WI38 (cell line): ENCODE results near the gene KATNBL1.
"Not testable (repeated sequence)": the region's sequence is repeated elsewhere in the genome, so short reads cannot be mapped to it uniquely, and the experiment has no call there.

Source experiments
- H3K4me3 ChIP-seq: 2 replicates; pipeline ENCODE4 v1.5.1; 2011; ENCODE audit warnings: low read depth, mild to moderate bottlenecking, control low read depth, low read length
- TF ChIP-seq, protein P1 (sequence below): IDR thresholded peaks from 2 replicates; pipeline ENCODE4 v1.5.1; 2012; ENCODE audit warnings: low read depth, mild to moderate bottlenecking, control low read depth, low read length

The KATNBL1 gene

DNA sequence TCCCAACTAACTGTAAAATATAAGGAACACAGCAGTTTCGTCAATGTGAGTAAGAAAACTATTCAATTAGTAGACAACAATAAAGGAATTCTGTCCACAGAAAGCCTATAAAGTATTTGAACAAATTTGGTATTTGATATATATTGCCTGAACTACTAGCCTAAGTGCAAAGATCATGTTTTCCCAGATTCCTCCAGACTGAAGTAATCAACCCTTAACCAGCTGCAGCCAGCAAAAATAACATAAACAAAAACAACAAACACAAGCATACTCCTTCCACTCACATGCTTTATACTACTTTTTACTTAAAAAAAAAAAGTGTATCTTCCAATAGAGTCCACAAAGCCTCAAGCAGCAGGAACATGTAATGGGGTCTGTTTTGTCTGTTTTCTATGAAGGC, 84.0 kb downstream of the KATNBL1 start:
- H3K4me3 ChIP-seq: no peak overlapping the region
- TF ChIP-seq, protein P1, sequence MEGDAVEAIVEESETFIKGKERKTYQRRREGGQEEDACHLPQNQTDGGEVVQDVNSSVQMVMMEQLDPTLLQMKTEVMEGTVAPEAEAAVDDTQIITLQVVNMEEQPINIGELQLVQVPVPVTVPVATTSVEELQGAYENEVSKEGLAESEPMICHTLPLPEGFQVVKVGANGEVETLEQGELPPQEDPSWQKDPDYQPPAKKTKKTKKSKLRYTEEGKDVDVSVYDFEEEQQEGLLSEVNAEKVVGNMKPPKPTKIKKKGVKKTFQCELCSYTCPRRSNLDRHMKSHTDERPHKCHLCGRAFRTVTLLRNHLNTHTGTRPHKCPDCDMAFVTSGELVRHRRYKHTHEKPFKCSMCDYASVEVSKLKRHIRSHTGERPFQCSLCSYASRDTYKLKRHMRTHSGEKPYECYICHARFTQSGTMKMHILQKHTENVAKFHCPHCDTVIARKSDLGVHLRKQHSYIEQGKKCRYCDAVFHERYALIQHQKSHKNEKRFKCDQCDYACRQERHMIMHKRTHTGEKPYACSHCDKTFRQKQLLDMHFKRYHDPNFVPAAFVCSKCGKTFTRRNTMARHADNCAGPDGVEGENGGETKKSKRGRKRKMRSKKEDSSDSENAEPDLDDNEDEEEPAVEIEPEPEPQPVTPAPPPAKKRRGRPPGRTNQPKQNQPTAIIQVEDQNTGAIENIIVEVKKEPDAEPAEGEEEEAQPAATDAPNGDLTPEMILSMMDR: no peak

DNA sequence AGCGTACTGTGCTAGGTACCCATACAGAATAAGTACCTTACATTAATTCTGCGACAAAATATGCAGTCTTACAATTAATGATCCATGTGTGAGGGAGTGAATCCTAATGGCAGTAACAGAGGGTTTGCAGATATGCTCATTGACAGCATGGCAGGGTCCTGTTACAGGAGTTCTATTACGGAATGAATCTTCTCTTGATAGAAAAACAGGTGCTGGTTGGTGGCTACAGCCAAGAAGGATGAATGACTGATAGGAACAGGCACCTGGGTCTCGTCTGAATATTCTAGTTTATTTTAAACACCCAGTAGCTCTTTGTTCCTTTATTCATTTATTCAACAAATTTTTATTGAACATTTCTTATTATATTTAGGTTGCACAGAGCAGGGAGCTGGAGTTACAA, 85.2 kb downstream of the KATNBL1 start:
- no peak overlapping the region for H3K4me3 ChIP-seq
- TF ChIP-seq, protein P1: no peak

DNA sequence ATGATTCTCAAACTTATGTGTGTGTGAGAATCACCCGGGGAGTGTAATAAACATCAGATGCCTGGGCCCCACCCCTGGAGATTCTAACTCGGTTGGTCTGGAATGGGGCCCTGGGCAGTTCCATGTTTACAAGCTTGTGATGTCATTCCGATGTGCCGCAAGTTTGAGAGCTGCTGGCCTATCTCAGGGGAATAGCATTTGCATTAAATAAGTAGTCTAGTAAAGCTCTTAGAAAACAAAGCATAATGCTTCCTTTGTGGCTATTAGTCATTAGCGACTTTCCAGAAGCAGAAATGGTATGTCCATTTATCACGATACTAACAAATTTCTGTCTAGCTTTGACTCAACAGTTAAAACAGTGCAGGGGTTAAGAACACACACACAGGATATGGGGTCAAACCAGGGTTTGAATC, 87.1 kb downstream of the KATNBL1 start:
- H3K4me3 ChIP-seq: no peak overlapping the region
- TF ChIP-seq, protein P1: no peak

DNA sequence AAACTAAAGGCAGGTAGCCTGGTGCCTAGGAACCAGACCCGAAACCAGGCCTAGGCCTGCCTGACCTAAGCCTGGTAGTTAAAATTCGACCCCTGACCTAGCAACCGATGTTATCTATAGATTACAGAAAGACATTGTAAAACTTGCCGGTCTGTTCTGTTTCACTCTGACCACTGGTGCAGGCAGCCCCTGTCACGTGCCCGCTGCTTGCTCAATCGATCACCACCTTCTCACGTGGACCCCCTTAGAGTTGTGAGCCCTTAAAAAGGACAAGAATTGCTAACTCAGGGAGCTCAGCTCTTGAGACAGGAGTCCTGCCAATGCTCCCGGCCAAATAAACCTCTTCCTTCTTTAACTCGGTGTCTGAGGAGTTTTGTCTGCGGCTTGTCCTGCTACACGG, 88.1 kb downstream of the KATNBL1 start:
- not testable (repeated sequence) for H3K4me3 ChIP-seq

DNA sequence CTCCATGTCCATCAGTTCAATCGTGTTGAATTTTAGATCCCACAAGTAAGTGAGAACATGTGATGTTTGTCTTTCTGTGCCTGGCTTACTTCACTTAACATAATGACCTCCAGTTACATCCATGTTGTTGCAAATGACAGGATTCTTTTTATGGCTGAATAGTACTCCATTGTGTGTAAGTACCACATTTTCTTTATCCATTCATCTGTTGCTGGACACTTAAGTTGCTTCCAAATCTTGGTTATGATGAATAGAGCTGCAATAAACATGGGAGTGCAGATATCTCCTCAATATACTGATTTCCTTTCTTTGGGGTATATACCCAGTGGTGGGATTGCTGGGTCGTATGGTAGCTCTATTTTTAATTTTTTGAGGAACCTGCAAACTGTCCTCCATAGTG, 89.5 kb downstream of the KATNBL1 start:
- not testable (repeated sequence) for H3K4me3 ChIP-seq

DNA sequence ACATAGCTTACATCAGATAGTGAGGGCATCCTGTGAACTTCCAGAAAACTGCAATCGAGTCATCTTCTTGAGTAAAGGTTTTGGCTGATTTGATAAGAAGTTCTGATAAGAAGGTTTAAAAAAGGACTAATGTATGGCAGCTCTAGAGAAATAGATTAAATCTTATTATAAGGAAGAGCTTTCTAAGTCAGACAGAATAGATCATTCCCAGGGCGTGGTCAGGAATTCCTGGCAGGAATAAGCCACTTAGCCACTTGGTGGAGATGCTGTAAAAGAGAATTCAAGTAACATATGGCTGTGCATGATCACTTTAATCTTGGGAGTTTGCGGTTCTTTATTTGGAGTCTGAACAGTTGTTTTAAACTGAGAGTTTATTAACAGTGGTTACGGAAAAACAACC, 90.6 kb downstream of the KATNBL1 start:
- no peak overlapping the region for H3K4me3 ChIP-seq
- TF ChIP-seq, protein P1: no peak

DNA sequence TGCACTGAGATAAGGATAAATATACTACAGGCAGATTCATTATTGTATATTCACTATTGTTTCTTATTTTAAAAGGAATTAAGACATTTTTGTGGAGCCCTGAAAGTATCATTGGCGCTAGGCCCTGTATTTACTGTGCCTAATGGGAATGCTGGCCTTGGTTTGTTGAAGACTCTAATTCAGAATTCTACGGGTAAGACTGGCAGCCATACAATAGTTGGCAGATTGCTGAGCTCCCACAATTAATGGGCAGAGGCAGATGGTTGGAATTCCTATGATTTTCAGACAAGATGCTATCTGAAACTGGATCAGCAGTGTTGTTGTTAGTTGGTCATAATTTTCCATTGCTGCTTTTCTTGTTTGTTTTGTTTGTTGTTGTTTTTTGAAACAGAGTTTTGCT, 93.3 kb downstream of the KATNBL1 start:
- H3K4me3 ChIP-seq: no peak overlapping the region
- TF ChIP-seq, protein P1: no peak

DNA sequence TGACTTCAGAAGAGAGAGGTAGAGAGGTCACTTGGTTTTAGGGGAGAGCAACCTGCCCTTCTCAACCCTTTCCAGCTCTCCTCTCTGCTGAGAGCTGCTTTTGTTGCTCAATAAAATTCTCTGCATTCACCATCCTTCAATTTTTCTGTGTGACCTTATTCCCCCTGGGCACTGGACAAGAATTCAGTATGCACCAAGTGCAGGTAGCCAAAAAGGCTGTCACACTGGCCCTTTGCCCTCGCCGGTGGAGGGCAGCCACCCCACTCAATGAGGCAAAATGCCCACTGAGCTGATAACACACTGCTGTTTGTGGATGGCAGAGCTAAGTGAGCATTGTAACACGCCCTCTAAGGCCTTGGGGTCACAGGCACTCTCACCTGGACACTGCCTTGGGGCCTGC, 95.2 kb downstream of the KATNBL1 start:
- TF ChIP-seq, protein P1: no peak
- no peak overlapping the region for H3K4me3 ChIP-seq

DNA sequence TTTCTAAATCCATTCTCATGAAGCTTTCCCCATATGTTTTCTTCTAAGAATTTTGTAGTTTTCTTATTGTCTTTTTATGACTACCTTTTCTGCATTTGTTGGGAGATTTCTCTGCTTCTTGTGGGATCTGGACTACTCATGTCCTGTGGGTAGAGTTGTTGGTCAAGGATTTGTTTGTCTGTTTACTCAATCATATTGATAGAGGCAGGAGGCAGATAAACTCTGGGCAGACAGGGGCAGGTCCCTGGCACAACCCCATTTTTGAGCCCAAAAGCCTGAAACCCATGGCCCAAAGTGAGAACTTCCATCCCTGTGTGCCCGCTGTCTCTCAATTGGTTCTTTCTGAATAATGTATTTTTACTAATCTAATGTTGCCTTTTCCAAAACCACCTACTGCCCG, 95.7 kb downstream of the KATNBL1 start:
- H3K4me3 ChIP-seq: no peak overlapping the region
- TF ChIP-seq, protein P1: no peak
